Osteocyte (in vitro differentiated cells): Measurements from ENCODE around the gene TMEM143. TPM values are rescaled to one million over a fixed set of nuclear protein-coding genes. Genes with fewer than 3 reads are reported as not detected.
"Not testable (repeated sequence)": the region's sequence is repeated elsewhere in the genome, so short reads cannot be mapped to it uniquely, and the experiment has no call there.

Experiments used
- DNase-seq: peaks from one replicate; pipeline ENCODE4 v3.0.0; 2021; ENCODE audit warnings: mixed read lengths; ENCODE audit not compliant: unreplicated experiment; ENCODE audit errors: extremely low spot score
- H3K27ac Mint-ChIP-seq: one replicate; pipeline ENCODE4 v1.8.0; 2021; ENCODE audit warnings: mild to moderate bottlenecking, mixed read lengths; ENCODE audit not compliant: unreplicated experiment
- H3K27me3 Mint-ChIP-seq: one replicate; pipeline ENCODE4 v1.8.0; 2021; ENCODE audit warnings: mixed read lengths; ENCODE audit not compliant: unreplicated experiment
- H3K36me3 Mint-ChIP-seq: one replicate; pipeline ENCODE4 v1.8.0; 2021; ENCODE audit warnings: mixed read lengths; ENCODE audit not compliant: unreplicated experiment
- H3K4me1 Mint-ChIP-seq: one replicate; pipeline ENCODE4 v1.8.0; 2021; ENCODE audit warnings: mixed read lengths; ENCODE audit not compliant: unreplicated experiment
- H3K4me3 Mint-ChIP-seq: one replicate; pipeline ENCODE4 v1.8.0; 2021; ENCODE audit warnings: mild to moderate bottlenecking, moderate library complexity, mixed read lengths; ENCODE audit not compliant: unreplicated experiment
- H3K9me3 Mint-ChIP-seq: one replicate; pipeline ENCODE4 v1.8.0; 2021; ENCODE audit warnings: mixed read lengths; ENCODE audit not compliant: unreplicated experiment
- total RNA-seq: library from RNA; stranded (reverse); gene quantifications from 2 replicates; pipeline ENCODE4 v1.2.1, GENCODE V29; 2021
- TF ChIP-seq, protein P1 (sequence below): fragments of 200-600 bp; sonication (generic); IDR thresholded peaks from 2 replicates; pipeline ENCODE4 v1.5.0; 2021; ENCODE audit warnings: antibody characterized with exemption, mild to moderate bottlenecking, moderate library complexity

Gene TMEM143
- total RNA-seq, 1 donor from 2014 or later, result 9.1 TPM

GRCh38 chr19:48292798-48293197 lies 70.9 kb downstream of the TMEM143 start:
- no peak overlapping the region for H3K4me3 Mint-ChIP-seq

DNA sequence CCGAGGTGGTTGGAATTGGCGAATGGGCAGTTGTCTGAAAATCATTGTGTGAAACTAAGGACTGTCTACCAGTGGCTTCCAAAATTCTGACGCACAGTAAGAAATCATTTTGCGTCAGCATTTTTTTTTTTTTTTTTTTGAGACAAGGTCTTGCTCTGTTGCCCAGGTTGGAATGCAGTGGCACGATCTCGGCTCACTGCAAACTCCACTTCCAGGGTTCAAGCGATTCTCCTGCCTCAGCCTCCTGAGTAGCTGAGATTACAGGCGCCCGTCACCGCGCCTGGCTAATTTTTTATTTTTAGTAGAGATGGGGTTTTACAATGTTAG lies 72.3 kb downstream of the TMEM143 start:
- H3K9me3 Mint-ChIP-seq, H3K27ac Mint-ChIP-seq, DNase-seq, H3K27me3 Mint-ChIP-seq, H3K36me3 Mint-ChIP-seq: not testable (repeated sequence)
- Mint-ChIP-seq H3K4me3 (peak overlapping the region; percentile 76), H3K4me1 (peaks cover 10% of the 10 kb centered on the region)

More at GRCh38 chr19:48292798-48293197, 70.9 kb downstream of the TMEM143 start:
- Mint-ChIP-seq H3K27ac (no peak overlapping the region), H3K27me3 (no peaks in the 10 kb centered on the region), H3K4me1 (peaks cover 10% of the 10 kb centered on the region), H3K9me3 (no peaks in the 10 kb centered on the region), H3K36me3 (no peaks in the 10 kb centered on the region)
- TF ChIP-seq, protein P1, sequence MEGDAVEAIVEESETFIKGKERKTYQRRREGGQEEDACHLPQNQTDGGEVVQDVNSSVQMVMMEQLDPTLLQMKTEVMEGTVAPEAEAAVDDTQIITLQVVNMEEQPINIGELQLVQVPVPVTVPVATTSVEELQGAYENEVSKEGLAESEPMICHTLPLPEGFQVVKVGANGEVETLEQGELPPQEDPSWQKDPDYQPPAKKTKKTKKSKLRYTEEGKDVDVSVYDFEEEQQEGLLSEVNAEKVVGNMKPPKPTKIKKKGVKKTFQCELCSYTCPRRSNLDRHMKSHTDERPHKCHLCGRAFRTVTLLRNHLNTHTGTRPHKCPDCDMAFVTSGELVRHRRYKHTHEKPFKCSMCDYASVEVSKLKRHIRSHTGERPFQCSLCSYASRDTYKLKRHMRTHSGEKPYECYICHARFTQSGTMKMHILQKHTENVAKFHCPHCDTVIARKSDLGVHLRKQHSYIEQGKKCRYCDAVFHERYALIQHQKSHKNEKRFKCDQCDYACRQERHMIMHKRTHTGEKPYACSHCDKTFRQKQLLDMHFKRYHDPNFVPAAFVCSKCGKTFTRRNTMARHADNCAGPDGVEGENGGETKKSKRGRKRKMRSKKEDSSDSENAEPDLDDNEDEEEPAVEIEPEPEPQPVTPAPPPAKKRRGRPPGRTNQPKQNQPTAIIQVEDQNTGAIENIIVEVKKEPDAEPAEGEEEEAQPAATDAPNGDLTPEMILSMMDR, result no peak
- DNase-seq, result no peak

DNA sequence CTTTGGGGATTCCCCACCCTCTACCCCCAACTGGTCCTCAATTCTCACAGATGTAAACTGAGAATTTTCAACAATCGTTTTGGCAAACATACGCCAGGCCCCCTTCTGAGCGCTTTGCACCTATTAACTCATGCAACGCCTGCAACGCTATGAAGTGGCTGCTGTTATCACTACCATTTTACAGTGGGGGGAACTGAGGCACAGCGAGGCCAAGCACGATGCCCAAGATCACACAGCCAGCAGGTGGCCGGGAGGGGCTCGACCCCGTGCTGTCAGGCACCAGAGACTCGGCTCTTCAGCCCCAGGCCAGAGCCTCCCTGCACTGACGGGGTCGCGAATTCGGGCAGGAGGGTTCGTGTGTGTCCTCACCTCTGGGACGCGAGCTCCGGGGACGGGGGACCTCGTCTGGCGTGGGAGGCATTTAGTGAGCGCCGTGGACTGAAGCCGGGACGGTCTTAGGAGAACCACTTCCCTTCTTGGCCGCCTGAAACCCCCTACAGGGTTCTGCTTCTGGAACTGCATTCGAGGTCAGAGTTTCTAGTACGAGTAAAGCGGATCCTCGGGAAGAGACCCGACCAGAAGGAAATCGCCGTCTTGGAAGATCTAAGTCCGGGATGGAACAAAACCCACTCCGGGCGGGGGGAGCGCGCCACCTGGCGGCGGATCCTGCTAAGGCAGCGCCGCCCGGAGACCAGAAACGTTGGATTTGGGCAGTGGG lies 72.8 kb downstream of the TMEM143 start:
- Mint-ChIP-seq H3K36me3 (peaks cover 10% of the 10 kb centered on the region), H3K4me3 (peak overlapping the region; percentile 76), H3K4me1 (peaks cover 10% of the 10 kb centered on the region), H3K27me3 (no peaks in the 10 kb centered on the region), H3K27ac (peak overlapping the region; percentile 77), H3K9me3 (peaks cover 10% of the 10 kb centered on the region)
- TF ChIP-seq, protein P1, result peak; percentile 97
- peak; percentile 94 for DNase-seq

DNA sequence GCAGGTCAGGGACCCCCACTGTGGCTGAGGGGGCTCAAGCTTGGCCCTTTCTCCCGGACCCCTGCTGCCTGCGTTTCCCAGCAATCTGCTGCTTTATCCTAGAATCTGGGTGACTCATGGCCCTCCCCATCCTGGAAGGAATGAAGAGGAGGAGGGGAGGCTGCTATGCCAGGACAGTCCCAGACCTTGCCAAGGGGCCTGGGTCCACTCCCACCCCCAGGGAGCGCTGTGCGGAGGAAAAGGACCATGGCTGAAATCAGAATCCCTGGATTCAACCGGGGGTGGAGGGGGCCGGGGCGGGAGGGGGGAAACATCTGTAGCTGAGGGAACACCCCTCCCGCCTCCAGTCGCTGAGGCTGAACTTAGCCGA lies 73.4 kb downstream of the TMEM143 start:
- peaks cover 11% of the 10 kb centered on the region for H3K9me3 Mint-ChIP-seq
- H3K4me1 Mint-ChIP-seq, result peaks cover 10% of the 10 kb centered on the region
- no peak for DNase-seq
- H3K27ac Mint-ChIP-seq, result no peak overlapping the region
- TF ChIP-seq, protein P1, result peak; percentile 48
- H3K36me3 Mint-ChIP-seq, result peaks cover 14% of the 10 kb centered on the region
- no peaks in the 10 kb centered on the region for H3K27me3 Mint-ChIP-seq
- peak overlapping the region; percentile 54 for H3K4me3 Mint-ChIP-seq

DNA sequence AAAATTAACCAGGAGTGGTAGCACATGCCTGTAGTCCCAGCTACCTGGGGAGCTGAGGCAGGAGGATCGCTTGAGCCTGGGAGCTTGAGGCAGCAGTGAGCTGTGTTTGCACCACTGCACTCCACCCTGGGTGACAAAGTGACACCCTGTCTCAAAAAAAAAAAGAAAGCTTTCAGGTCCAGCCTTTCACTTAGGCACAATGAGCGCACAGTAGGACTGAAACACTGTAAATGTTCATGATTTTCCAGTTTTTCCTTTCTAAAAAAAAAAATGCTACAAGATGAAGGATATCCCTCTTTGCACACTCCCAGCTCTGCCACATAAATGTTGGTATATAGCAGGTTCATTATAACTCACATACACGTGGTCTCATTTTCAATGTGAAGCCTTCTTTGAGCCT lies 76.0 kb downstream of the TMEM143 start:
- Mint-ChIP-seq H3K36me3 (peaks cover 28% of the 10 kb centered on the region), H3K4me1 (peaks cover 15% of the 10 kb centered on the region), H3K4me3 (no peak overlapping the region), H3K27me3 (no peaks in the 10 kb centered on the region), H3K9me3 (peaks cover 11% of the 10 kb centered on the region), H3K27ac (no peak overlapping the region)
- DNase-seq, result no peak
- TF ChIP-seq, protein P1, result no peak
